GM21576 (cell line): ENCODE measurements around the gene SNRPA1.

Experiments
- ATAC-seq: cut with Tn5 transposase; IDR thresholded peaks from one replicate; pipeline ENCODE4 v1.9.1; 2021; ENCODE audit warnings: mild to moderate bottlenecking, moderate library complexity; ENCODE audit not compliant: unreplicated experiment

SNRPA1 gene

DNA sequence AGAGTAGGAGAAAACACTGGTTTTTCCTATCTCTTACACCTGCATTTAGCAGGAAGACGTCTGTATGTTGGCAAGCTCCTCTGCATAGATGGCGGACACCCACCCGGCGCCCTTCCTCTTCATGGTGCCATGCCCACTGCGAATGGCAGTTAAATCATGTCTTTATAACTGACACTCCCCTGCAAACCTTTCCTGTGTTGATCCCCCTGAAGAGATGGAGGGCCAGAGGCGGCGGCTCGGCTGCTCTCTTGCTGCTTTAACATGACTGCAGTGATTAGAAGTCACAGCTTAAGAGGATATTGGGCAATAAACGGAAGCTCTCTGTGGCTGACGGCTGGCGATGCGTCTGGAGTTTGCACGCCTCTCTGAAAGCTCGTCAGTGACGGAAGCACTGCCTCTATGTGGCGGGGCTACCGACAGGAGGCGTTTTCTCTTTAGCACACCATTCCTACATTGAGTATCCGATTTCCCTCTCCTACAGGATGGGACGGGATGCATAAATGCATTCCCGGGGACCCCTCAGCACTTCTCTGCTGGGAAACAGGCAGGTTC, 25.5 kb upstream of the SNRPA1 start:
- no peak for ATAC-seq

DNA sequence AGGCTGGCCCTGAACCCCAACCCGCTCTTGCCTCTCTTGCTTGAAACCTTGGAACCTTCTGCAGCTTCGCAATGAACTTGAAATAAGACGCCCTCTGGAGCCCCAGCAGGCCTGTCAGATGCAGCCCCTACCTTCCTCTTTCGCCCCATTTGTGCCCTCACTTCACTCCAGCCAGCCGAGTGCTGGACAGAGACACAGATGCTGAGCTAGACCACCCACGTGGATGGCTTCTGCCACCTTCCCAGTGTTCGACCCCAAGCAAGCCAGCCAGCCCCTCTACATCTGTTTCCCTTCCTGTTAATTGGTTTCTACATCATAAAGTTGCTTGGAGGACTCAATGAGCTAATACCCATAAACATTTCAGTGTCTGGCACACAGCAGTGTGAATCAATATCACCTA, 23.8 kb upstream of the SNRPA1 start:
- no peak for ATAC-seq

DNA sequence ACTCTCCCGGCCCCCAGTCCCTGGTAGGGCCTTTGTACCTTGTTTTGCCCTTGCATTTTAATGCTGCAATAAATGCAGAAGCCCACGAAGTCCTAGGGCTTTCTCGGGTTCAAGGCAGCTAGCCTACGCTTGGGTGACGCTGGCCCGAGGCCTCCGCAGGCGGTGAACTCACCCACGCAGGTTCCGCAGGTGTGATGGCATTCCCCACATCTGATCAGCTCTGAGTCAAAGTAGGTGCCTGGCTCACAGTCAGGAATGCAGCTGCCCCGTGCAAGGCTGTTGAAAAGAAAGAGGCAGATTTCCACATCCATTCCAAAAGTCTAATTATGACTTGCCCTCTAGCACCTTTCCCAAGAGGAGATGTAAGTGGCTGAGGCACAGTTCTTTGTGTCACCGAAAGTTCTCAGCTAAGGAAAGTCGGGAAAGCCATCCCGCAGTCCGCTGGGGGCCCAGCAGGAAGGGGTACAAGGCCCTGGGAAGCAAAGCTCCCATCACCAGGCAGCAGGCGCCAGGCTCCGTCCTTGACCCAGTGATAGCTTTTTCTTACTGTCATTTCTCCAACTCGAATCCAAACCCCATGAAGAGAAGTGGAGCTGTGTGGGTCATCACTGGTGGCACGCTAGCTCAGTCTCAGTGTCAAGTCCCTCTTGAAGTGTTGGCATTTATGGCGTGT, 23.2 kb upstream of the SNRPA1 start:
- no peak for ATAC-seq

DNA sequence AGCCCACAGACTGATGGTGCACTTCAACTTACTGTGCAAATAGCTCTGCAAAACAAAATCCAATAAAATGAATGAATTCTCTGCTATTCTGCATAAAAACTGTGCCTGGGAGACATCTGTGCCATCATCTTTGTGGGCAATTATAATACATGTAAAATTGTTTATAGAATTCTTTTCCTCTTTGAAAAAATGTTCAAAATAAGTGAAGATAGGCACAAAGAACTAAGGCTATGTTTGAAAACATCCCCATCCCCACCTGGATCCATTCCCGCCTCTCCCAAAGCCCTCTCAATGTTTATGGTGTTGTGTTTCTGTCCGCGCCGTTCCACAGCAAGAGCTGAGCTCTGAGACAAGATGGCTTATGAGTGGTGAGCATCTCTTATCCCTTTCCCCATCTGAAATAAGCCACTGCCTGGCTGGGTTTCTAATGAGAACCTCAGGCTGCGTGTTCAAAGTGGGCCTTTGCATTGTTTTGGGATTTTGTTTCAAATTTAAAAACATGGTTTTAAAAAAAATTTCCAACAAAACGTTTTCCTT, 22.4 kb upstream of the SNRPA1 start:
- ATAC-seq: no peak

DNA sequence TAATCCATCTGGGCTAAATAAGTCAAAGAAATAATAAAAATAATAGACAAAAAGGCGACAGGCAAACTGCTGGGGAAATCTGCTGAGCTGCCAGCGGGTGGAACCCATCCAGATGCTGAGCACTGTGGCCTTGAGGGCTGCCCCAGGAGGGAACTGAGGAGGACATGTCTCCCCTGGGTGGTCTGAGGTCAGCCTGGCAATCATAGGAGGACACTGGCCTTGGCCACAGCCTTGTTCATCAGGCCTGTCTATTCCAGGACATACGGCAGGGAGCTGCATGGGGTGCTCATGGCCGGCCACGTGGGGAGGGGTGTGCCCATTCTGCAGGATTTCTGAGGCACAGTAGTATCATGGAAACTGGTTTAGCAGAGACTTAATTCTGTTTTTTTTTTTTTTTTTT, 21.5 kb upstream of the SNRPA1 start:
- ATAC-seq: no peak

DNA sequence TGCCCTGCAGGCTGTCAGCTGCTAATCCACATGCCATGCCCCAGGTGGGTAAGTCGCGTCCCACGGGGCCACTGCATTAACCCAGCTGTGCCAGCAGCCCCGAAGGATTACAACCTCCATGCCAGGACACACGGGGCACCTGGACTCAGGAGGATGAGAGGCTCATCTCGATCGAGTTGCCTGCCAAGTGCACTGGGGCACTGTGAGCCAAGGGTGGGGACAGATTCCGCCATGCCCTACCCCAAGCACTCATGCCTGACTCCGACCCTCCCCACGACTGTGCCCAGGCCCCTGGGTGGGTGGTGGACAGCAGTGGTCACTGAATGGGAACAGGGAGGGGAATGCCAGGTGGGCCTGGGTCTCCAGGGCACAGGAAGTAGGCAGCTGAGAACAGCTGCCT, 20.7 kb upstream of the SNRPA1 start:
- no peak for ATAC-seq

DNA sequence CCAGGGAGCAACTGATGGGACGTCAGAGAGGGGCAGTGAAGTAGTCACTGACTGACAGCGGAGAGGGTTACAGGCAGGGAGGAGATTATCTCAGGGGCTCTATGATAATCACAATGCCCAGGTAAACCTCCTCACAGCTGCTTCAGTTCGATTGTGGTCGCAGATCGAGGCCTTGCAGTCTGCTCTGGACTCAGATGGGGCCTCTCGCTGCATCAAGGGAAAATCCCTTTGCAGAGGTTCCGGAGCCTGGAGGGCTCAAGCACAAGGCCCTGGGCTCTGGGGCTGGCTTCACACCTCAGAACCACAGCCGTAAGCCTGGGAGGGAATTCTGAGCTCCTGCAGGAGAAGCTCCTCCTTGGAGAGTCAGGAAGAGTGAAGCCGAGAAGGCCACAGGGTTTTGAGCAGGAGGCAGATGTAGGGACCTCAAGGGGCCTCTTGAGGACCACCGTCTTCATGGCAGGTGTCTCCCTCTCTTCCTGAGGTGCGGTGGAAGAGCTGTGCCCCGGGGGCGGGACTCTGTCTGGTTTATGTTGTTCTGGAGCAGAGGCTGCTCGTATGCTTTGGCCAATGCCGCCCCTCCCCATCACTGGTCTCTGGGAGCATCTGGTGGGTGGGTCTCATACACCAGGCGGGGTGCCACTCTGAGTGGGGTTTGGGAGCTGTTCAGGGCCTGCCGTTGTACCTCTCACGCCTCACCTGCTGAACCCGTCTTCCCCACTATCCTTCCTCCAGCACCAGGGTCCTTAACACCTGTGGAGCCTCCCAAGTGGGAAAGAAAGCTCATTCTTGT, 19.5 kb upstream of the SNRPA1 start:
- no peak for ATAC-seq

DNA sequence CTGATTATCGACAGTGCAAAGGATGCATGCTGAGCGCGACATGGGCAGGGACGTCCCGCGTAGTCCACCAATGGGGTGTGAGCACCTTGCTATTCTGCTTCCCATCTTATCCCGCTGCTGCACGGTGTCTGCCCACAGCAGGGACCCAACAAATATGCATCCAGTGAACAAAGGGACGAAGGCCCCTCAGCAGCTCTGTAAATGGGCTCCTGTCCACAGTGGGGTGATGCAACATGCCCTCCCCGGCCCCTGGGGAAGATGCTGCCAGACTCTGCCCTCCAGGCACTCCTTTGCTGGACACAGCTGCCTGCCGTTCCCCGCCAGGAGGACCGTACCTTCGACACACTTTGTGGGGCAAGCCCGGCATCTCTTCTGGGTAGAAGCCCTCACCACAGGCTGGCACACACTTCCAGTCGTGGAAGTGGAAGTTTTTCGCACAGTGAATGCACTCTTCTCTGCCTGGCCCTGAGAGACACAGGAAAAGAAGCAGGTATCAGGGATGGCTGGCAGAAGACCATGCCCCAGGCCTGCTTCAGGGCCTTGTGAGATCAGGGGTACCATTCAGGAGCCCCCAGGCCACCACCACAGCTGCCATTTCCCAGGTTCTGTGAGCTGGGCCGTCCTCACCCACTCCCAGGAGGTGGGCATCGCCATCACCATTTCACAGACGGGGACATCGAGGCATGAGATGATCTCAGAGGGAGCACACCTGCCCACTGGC, 18.2 kb upstream of the SNRPA1 start:
- ATAC-seq: no peak

DNA sequence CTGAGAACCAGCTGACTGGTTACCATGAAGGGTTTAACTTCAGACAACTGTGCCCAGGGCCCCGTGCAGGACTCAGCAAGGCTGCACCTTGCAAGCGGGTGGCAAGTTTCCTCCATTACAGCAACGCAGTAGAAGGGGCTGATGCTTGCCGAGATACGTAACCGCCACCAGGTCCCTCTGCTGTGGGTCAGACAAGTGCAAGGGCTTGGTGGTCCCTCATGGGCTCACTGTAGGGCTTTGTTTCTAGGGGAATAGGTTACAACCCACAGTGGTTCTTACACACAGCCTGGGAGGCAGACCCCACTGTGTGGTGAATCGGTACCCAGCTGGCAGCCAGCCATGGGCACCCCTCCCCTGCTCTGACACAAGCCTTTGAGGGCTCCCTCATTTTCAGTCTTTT, 15.5 kb upstream of the SNRPA1 start:
- no peak for ATAC-seq

DNA sequence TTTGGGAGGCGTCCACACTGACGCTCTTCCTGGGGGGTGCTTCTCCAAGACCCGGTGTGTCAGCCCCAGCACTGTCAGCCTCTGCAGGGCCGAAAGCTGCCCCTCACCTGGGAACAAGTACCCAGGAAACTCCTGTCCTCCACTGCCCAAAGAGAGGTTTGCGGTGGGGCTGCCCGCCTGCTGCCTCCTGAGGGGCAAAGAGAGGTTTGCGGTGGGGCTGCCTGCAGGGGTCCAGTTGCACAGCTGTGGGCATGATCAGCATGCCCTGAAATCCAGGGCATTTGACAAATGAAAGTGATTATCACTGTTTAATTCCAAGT, 15.1 kb upstream of the SNRPA1 start:
- no peak for ATAC-seq

DNA sequence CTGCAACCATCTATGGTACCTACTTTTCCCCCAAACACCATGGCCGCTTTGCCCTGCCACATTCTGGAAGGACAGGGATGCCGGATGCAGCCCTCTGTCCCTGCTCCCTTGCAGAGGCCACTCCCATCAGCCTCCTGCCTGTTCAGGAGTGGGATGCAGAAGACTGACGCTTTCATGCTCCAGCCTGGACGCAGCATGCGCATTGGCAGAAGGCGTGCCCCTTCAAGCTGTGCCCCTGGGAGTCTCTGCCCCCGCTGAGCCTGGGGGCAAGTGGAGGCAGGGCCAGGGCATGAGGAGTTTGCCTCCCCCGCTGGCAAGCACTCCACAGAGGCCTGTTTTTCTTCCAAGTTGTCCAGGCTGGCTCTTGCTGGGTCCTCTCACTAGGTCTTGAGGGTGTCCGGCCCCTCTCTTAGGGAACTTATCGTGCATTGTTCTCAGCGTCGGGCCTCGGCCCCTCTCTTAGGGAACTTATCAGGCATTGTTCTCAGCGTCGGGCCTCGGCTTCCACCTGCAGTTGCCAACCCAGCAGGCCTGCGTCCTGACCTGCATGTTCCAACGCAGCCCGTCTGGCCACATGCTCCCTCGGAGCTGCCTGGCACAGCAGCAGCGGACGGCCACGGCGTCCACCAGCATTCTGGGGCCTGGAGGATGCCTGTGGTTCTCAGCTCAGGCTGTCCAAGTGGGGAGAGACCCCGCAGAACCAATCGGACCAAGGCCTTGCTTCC, 14.6 kb upstream of the SNRPA1 start:
- no peak for ATAC-seq

DNA sequence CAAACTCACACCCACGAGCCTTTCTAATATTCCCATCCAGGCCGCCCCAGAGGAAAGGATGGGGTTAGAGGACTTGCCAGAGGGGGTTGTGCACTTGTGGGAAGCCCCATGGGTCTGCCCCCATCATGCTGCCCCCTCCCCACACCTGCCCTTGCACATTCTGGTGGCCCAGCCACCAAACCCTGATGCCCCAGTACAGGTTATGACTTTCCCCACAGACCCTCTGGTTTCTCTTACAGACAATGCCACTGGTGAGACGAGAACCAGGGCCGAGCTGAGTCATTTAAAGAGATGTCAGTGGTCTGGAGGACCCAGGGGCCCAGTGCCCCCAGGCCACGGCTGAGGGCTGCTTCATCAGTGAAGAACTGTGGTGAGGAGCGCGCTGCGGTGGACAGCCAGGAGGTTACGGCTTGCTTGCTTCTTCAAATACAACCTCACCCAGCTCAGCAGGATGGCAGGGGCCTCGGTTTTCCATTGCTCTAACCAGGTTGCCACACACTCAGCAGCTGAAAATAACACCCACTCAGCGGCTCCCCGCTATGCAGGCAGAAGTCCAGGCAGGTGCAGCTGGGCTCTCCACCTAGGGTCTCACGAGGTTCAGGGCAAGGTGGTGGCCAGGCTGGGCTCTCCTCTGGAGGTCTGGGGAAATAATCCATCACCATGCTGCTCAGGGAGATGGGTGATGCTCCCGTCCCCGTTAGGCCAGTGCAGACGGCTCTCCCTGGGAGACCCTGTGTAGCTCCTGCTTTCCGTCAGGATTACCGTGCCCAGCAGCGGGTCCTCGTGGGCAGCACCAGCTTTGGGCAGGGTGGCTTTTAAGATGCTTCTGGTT, 13.8 kb upstream of the SNRPA1 start:
- no peak for ATAC-seq

DNA sequence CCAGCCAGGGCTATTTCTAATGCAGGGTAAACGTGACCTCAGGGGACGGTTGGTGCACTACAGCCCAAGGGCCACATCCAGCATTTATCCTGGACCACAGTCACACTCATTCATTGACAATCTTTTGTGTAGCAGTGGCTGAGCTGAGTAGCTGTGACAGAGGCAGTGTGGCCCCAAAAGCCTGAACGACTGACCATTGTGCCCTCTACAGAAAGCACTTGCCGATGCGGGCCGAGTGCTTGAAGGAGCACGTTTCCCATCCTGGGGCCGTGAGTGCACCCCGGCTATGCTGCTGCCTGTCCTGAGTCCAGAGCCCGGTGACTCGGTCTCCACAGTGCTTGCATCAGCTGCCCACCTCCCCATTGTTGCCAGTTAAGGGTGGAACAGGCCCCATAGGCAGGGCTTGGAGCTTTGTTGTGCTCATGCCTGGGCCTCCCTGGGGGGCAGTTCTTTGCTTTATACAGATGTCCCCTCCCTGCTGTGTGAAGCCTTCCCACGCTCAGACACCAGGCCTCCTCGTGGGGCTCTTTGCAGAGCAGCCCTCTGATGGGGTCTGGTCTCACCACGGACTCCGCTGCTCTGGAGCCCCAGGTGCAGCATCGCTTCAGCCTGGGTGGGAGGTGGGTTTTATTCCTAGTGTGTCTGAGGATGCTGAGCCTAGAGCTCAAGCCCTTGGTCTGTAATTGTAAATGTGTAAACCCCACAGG, 13.0 kb upstream of the SNRPA1 start:
- no peak for ATAC-seq

DNA sequence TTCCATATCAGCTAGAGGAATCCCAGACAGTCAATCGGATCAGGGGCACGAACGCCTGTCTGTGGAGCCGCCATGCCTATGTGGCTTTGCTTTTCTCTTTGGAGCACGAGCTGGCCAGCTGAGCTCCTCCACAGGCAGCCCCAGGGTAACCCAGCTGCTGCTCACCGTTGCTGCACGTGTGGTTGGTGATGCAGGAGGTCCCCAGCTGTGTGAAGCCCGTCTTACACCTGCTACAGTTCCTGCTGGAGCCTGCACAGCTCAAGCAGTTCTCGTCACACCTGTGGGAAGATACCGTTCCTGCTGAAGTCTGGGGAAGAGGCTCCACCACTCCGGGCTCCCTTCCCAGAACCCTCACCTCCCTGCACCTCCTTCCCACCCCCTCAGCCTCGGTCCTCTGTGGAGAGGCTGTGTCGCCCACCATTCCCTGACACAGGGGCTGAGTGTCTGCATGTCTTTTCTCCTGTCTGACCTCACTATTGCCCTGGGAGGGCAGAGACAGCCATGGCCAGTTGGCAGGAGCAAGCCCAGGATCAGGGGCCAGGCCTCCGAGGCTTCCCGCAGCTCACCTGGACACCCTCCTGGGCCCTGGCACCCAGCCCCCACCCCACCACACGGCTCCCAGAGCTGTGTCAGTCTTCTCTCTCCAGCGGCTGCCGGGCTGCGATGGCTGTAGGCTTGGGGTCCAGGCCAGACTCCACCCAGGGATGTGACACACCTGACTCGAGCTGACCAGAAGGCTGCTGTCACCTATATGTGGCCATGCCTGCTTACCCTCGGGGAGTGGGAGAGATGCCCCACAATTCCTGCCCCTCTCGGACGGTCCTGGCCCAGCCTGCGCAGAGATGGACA, 12.2 kb upstream of the SNRPA1 start:
- ATAC-seq: no peak

DNA sequence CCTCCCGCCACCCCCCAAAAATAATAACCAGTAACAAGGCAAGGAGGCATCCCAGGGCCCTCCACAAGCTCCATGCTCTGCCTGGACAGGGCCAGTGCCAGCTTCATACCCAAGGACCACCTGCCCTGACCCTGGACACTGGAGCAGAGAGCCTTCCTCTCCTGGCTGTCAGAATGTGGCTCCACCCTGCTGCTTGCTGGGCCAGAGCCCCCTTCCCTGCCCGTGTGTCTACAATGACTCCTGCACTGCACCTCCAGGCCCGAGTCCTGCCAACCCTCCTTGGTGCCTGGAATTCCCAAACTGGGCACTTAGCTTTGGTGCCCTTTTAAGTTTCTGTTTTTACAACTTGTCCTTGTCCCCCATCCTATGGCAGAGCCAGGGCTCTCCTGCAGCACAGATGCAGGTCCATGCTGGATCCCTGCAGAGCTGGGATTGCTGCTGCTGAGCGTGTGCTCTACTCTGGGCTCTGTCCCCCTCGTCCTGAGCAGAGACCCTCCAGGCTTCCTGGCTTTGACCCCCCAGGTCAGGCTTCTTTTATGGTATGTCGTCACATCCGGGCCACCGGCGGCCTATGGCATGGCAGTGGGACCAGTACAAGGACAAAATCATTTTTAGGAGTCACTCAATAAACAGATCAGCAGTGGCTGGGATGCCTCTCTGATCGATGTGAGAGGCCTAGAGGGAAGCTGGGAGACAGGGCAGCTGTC, 11.4 kb upstream of the SNRPA1 start:
- ATAC-seq: no peak

DNA sequence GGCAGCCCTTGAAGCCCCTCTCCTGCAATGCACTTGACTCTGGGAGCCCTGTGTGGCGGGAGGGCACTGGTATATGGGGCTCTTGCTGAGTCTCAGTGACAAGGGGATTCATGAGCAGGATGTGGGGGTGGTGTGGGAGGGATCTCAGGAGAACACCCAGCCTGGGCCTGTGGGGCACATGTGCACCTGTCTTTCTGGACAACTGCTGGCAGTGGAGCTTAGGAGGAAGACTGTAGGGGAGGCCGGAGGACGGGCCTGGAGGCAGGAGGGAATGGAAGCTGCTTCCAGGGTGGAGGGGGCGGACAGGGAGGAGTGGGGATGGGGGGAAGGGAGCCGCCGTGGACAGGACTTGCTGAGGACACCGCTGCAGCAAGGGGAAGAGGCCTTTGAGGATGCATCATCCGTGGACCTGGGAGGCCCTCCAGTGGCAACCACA, 10.8 kb upstream of the SNRPA1 start:
- no peak for ATAC-seq

DNA sequence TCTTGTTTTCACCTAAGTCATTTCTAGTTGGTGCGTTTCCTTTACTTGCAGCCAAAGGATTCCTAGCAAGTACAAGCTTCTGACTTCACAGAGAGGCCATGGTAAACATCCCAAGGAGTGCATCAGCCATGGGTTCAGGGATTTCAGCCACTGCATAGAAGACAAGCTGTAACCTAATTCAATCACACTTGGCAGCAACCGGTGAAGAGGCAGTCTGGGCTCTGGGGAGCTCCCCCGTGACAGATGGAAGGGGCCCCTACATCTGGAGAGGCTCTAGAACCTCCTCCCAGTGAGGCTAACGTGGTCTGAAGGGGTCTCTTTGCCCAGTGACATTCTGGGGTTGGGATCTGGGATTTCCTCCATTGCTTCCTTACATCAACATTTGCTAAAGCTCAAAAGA, 8.4 kb upstream of the SNRPA1 start:
- ATAC-seq: no peak
